Loucy (cell line): Measurements from ENCODE around the gene HS6ST1.

Experiments
- EZH2phosphoT487 ChIP-seq: fragments of 200-600 bp; IDR thresholded peaks from 2 replicates; pipeline ENCODE4 v1.6.1; 2018; ENCODE audit warnings: antibody characterized with exemption, mild to moderate bottlenecking, moderate library complexity, borderline replicate concordance
- TF ChIP-seq, protein P1 (sequence below): fragments of 200-600 bp; sonication (generic); conservative IDR thresholded peaks from 2 replicates; pipeline ENCODE4 v1.5.1; 2014; ENCODE audit warnings: mild to moderate bottlenecking, antibody characterized with exemption, low read length

DNA sequence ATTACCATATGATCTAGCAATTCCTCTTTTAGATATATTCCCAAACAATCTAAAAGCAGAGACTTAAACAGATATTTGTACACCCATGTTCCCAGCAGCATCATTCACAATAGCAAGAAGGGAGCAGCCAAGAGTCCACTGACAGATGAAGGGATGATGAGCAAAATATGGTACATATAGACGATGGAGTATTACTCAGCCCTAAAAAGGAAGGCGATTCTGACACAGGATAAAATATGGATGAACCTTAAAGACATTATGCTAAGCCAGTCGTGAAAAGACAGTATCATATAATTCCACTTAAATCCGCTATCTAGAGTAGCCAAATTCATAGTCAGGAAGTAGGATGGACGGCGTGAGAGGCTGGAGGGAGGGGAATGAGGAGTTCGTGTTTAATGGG, 20.4 kb downstream of the HS6ST1 start:
- TF ChIP-seq, protein P1, sequence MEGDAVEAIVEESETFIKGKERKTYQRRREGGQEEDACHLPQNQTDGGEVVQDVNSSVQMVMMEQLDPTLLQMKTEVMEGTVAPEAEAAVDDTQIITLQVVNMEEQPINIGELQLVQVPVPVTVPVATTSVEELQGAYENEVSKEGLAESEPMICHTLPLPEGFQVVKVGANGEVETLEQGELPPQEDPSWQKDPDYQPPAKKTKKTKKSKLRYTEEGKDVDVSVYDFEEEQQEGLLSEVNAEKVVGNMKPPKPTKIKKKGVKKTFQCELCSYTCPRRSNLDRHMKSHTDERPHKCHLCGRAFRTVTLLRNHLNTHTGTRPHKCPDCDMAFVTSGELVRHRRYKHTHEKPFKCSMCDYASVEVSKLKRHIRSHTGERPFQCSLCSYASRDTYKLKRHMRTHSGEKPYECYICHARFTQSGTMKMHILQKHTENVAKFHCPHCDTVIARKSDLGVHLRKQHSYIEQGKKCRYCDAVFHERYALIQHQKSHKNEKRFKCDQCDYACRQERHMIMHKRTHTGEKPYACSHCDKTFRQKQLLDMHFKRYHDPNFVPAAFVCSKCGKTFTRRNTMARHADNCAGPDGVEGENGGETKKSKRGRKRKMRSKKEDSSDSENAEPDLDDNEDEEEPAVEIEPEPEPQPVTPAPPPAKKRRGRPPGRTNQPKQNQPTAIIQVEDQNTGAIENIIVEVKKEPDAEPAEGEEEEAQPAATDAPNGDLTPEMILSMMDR = no peak
- TF ChIP-seq EZH2phosphoT487 = no peak
